HEK293T (cell line): ENCODE measurements around the gene SYT2.
"Not testable (repeated sequence)": the region's sequence is repeated elsewhere in the genome, so short reads cannot be mapped to it uniquely, and the experiment has no call there.

Experiments
- CTCF ChIA-PET: fragments of 350-600 bp; formaldehyde crosslinking; extraction: SDS; loops from one replicate; lab custom pipeline; 2021; ENCODE audit warnings: antibody characterized with exemption, inconsistent platforms; lab: Yijun Ruan, JAX
- POLR2A ChIA-PET: fragments of 350-600 bp; formaldehyde crosslinking; extraction: SDS; loops from one replicate; lab custom pipeline; 2020; ENCODE audit warnings: antibody characterized with exemption, inconsistent platforms; lab: Yijun Ruan, JAX
- DNase-seq: peaks from one replicate; pipeline ENCODE4 v3.0.0; 2012; ENCODE audit warnings: mixed read lengths; ENCODE audit errors: extremely low spot score
- ARNT ChIP-seq: fragments of 450-650 bp; IDR thresholded peaks from 2 replicates; pipeline ENCODE4 v1.6.1; 2017; ENCODE audit warnings: mild to moderate bottlenecking
- BHLHE40 ChIP-seq: fragments of 450-650 bp; IDR thresholded peaks from 2 replicates; pipeline ENCODE4 v1.6.1; 2016; ENCODE audit warnings: mild to moderate bottlenecking, moderate library complexity, borderline replicate concordance
- CTBP1 ChIP-seq: fragments of 450-650 bp; IDR thresholded peaks from 2 replicates; pipeline ENCODE4 v1.6.1; 2016; ENCODE audit warnings: borderline replicate concordance
- ELF4 ChIP-seq: fragments of 450-650 bp; IDR thresholded peaks from 2 replicates; pipeline ENCODE4 v1.6.1; 2017; ENCODE audit warnings: antibody characterized with exemption
- FOXA1 ChIP-seq: fragments of 450-650 bp; IDR thresholded peaks from 2 replicates; pipeline ENCODE4 v1.6.1; 2016; ENCODE audit warnings: mild to moderate bottlenecking
- FOXK2 ChIP-seq: fragments of 450-650 bp; IDR thresholded peaks from 2 replicates; pipeline ENCODE4 v1.6.1; 2016; ENCODE audit warnings: mild to moderate bottlenecking
- FOXM1 ChIP-seq: fragments of 450-650 bp; IDR thresholded peaks from 2 replicates; pipeline ENCODE4 v1.6.1; 2017; ENCODE audit warnings: mild to moderate bottlenecking, borderline replicate concordance
- HDGF ChIP-seq: fragments of 450-650 bp; IDR thresholded peaks from 2 replicates; pipeline ENCODE4 v1.6.1; 2017; ENCODE audit warnings: antibody characterized with exemption, borderline replicate concordance
- L3MBTL2 ChIP-seq: fragments of 450-650 bp; conservative IDR thresholded peaks from 2 replicates; pipeline ENCODE4 v1.6.1; 2016; ENCODE audit warnings: mild to moderate bottlenecking
- LEF1 ChIP-seq: fragments of 450-650 bp; IDR thresholded peaks from 2 replicates; pipeline ENCODE4 v1.6.1; 2017; ENCODE audit warnings: mild to moderate bottlenecking, borderline replicate concordance
- NFRKB ChIP-seq: fragments of 450-650 bp; IDR thresholded peaks from 2 replicates; pipeline ENCODE4 v1.6.1; 2016; ENCODE audit warnings: mild to moderate bottlenecking, moderate library complexity
- SP1 ChIP-seq: fragments of 450-650 bp; IDR thresholded peaks from 2 replicates; pipeline ENCODE4 v1.6.1; 2017
- SUZ12 ChIP-seq: fragments of 450-650 bp; IDR thresholded peaks from 2 replicates; pipeline ENCODE4 v1.6.1; 2016; ENCODE audit warnings: mild to moderate bottlenecking
- TARDBP ChIP-seq: fragments of 450-650 bp; IDR thresholded peaks from 2 replicates; pipeline ENCODE4 v1.6.1; 2016
- ZNF384 ChIP-seq: fragments of 450-650 bp; IDR thresholded peaks from 2 replicates; pipeline ENCODE4 v1.6.1; 2016
- TF ChIP-seq, protein P1 (sequence below): fragments of 450-650 bp; IDR thresholded peaks from 2 replicates; pipeline ENCODE4 v1.6.1; 2016

SYT2 gene

GRCh38 chr1:202742496-202742895 is 32.2 kb upstream of the SYT2 start:
- ChIA-PET CTCF (interaction anchor here (0.6 kb wide), 1 partner anchor 1009 kb away, joined by 3 read pairs; no protein-coding TSS in a partner anchor), POLR2A (no interaction called here)
- no peak for DNase-seq
- TF ChIP-seq L3MBTL2: no peak
- TF ChIP-seq ARNT: no peak
- TF ChIP-seq ELF4: no peak
- TF ChIP-seq SUZ12: no peak
- no peak for TF ChIP-seq CTBP1
- no peak for TF ChIP-seq BHLHE40
- no peak for TF ChIP-seq FOXM1
- no peak for TF ChIP-seq NFRKB
- TF ChIP-seq, protein P1, sequence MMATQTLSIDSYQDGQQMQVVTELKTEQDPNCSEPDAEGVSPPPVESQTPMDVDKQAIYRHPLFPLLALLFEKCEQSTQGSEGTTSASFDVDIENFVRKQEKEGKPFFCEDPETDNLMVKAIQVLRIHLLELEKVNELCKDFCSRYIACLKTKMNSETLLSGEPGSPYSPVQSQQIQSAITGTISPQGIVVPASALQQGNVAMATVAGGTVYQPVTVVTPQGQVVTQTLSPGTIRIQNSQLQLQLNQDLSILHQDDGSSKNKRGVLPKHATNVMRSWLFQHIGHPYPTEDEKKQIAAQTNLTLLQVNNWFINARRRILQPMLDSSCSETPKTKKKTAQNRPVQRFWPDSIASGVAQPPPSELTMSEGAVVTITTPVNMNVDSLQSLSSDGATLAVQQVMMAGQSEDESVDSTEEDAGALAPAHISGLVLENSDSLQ: no peak
- no peak for TF ChIP-seq ZNF384
- no peak for TF ChIP-seq FOXA1
- TF ChIP-seq TARDBP: no peak
- TF ChIP-seq FOXK2: no peak
- no peak for TF ChIP-seq SP1
- TF ChIP-seq HDGF: no peak
- TF ChIP-seq LEF1: no peak

- POLR2A ChIA-PET: no interaction called here
- no peak for DNase-seq
- TF ChIP-seq ZNF384 (no peak), ELF4 (no peak), BHLHE40 (no peak), TARDBP (no peak), LEF1 (no peak), L3MBTL2 (no peak), NFRKB (no peak), SP1 (no peak)
- CTCF ChIA-PET: no interaction called here
Observed at GRCh38 chr1:202733251-202733650, 23.0 kb upstream of the SYT2 start.

DNA sequence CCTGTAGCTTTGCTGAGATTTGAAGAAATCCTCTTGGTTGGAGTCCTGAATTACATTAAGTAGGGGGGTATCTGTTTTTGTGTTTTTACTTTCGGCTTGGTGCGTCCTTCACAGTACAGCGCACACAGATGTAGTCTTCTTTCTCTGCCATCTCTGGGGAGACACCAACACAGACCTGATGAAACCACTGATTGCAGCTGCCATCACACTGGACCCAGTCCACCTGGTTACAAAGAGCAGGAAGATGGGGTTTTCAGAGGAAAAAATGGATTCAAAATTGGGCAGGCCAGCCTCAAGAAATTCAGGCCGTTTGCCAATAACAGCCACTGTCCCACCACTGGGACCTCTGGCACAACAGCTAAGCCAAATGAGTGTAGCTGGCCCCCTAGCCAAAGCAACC is 18.7 kb upstream of the SYT2 start:
- POLR2A ChIA-PET: no interaction called here

DNA sequence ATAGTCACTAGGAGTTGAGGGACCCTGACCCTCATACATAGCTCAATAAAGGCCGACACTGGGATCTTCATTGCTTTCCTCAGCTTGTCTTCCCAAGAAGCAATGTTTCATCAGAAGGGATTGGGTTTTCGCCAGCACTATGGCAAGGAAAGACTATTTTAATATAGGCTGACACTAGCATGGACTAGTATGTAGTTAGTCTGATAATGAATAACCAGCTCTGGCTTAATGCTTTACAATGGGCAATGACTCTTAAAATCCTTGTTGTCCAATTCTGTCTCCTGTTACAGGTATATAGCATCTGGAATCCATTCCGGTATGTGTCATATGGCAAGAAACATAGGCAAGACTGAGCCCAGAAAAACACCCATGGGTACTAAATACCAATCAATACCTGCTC is 15.3 kb upstream of the SYT2 start:
- CTCF ChIA-PET: no interaction called here
- POLR2A ChIA-PET: no interaction called here
- no peak for DNase-seq
- no peak for TF ChIP-seq ARNT
- TF ChIP-seq FOXA1: no peak
- TF ChIP-seq FOXM1: no peak
- no peak for TF ChIP-seq NFRKB
- no peak for TF ChIP-seq ZNF384
- no peak for TF ChIP-seq ELF4
- no peak for TF ChIP-seq FOXK2
- no peak for TF ChIP-seq BHLHE40
- TF ChIP-seq, protein P1: no peak
- no peak for TF ChIP-seq SP1
- TF ChIP-seq L3MBTL2: no peak
- TF ChIP-seq LEF1: no peak
- TF ChIP-seq SUZ12: no peak
- no peak for TF ChIP-seq TARDBP
- no peak for TF ChIP-seq HDGF
- no peak for TF ChIP-seq CTBP1

More for the DNA sequence above, 18.7 kb upstream of the SYT2 start:
- TF ChIP-seq SP1 (no peak), HDGF (no peak), ZNF384 (no peak), ARNT (no peak), FOXM1 (no peak), L3MBTL2 (no peak)
- CTCF ChIA-PET: no interaction called here
- no peak for DNase-seq

DNA sequence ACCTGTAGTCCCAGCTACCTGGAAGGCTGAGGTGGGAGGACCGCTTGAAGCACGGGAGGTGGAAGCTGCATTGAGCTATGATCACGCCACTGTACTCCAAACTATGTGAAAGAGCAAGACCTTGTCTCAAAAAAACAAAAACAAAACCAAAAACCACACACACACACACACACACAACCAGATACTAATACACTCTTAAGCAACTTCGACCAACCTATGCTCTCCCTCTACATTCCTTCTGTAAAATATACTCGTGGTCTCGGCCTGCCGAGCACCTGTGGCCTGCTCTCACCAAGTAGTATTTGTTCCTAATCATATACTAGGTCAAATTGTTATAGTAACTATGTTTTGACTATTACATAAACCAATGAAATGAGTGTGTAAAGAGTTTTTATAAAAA is 13.5 kb upstream of the SYT2 start:
- CTCF ChIA-PET: no interaction called here
- no peak for TF ChIP-seq ELF4
- TF ChIP-seq FOXK2: no peak
- no peak for TF ChIP-seq BHLHE40
- TF ChIP-seq LEF1: no peak
- no peak for TF ChIP-seq ARNT
- TF ChIP-seq FOXM1: no peak
- no peak for TF ChIP-seq CTBP1
- TF ChIP-seq TARDBP: no peak
- no peak for TF ChIP-seq NFRKB
- no peak for TF ChIP-seq SUZ12
- no peak for TF ChIP-seq L3MBTL2
- no peak for TF ChIP-seq FOXA1
- no peak for TF ChIP-seq SP1
- TF ChIP-seq ZNF384: no peak
- TF ChIP-seq HDGF: no peak
- POLR2A ChIA-PET: no interaction called here
- DNase-seq: no peak

- POLR2A ChIA-PET, DNase-seq: not testable (repeated sequence)
- CTCF ChIA-PET: interaction anchor here (0.7 kb wide), 1 partner anchor 381 kb away, joined by 3 read pairs; no protein-coding TSS in a partner anchor
Observed at GRCh38 chr1:202723046-202723445, 12.8 kb upstream of the SYT2 start.

DNA sequence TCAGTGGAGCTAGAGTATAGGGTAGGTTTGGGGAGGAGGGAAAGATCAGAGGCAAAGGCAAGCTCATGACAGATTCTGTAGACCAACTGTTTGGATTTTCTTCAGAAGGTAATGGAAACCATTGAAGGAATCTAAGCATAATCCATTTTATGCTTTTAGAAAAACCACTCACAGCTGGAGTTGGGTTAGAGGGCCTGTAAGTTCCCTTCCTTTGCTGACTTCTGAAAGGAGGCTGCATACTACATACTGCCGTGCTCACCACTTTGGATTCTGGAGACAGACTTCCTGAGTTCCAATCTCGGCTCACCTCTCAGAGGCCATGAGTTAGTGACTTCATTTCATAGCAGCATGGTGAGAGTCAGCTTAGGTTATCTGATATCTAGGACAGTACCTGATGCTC is 6.4 kb upstream of the SYT2 start:
- POLR2A ChIA-PET: no interaction called here
- no peak for DNase-seq
- CTCF ChIA-PET: interaction anchor here (1.8 kb wide), 1 partner anchor 57 kb away, joined by 7 read pairs; no protein-coding TSS in a partner anchor
- no peak for TF ChIP-seq FOXM1
- TF ChIP-seq L3MBTL2: no peak
- no peak for TF ChIP-seq ZNF384
- no peak for TF ChIP-seq FOXA1
- TF ChIP-seq, protein P1: no peak
- no peak for TF ChIP-seq ELF4
- TF ChIP-seq ARNT: no peak
- no peak for TF ChIP-seq NFRKB
- no peak for TF ChIP-seq SUZ12
- TF ChIP-seq HDGF: no peak
- no peak for TF ChIP-seq CTBP1

DNA sequence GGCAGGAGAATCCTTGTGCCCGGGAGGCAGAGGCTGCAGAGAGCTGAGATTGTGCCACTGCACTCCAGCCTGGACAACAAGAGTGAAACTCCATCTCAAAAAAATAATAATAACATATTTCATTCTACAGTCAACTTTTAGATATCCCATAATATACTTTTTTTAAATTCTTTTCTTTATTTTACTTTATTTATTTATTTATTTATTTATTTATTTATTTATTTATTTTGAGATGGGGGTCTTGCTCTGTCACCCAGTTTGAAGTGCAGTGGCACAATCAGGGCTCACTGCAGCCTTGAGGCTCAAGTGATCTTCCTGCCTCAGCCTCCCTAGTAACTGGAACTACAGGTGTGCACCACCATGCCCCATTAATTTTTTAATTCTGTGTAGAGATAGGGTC is 3.9 kb upstream of the SYT2 start:
- DNase-seq, CTCF ChIA-PET, POLR2A ChIA-PET: not testable (repeated sequence)
